GM19035 (cell line): ENCODE measurements around the gene HIF1AN.

Experiments used
- ATAC-seq: cut with Tn5 transposase; IDR thresholded peaks from one replicate; pipeline ENCODE4 v1.9.1; 2021; ENCODE audit not compliant: unreplicated experiment

The HIF1AN gene

GRCh38 chr10:100535715-100536353 lies at the start of gene HIF1AN:
Gene HIF1AN (plus strand): TSS chr10:100535943. CDS start chr10:100535959, 16 bp downstream.
- peak; percentile 97 for ATAC-seq

GRCh38 chr10:100487529-100487928 lies 48.2 kb upstream of the HIF1AN start:
- no peak for ATAC-seq

- no peak for ATAC-seq
Observed at GRCh38 chr10:100489396-100489795, 46.3 kb upstream of the HIF1AN start.

- no peak for ATAC-seq
Observed at GRCh38 chr10:100490531-100490930, 45.2 kb upstream of the HIF1AN start.

GRCh38 chr10:100496567-100496966 lies 39.2 kb upstream of the HIF1AN start:
- no peak for ATAC-seq

GRCh38 chr10:100498059-100498458 lies 37.7 kb upstream of the HIF1AN start:
- no peak for ATAC-seq

GRCh38 chr10:100501423-100501822 lies 34.3 kb upstream of the HIF1AN start:
- no peak for ATAC-seq

- ATAC-seq: no peak
Observed at GRCh38 chr10:100502926-100503494, 32.7 kb upstream of the HIF1AN start.

GRCh38 chr10:100504096-100504495 lies 31.6 kb upstream of the HIF1AN start:
- no peak for ATAC-seq

GRCh38 chr10:100505164-100505563 lies 30.6 kb upstream of the HIF1AN start:
- ATAC-seq: no peak

GRCh38 chr10:100506596-100507356 lies 29.0 kb upstream of the HIF1AN start:
- ATAC-seq: no peak

GRCh38 chr10:100507357-100507732 lies 28.4 kb upstream of the HIF1AN start:
- ATAC-seq: no peak

- no peak for ATAC-seq
Observed at GRCh38 chr10:100508266-100508665, 27.5 kb upstream of the HIF1AN start.

GRCh38 chr10:100508691-100509150 lies 27.0 kb upstream of the HIF1AN start:
- no peak for ATAC-seq

- no peak for ATAC-seq
Observed at GRCh38 chr10:100509241-100509840, 26.4 kb upstream of the HIF1AN start.

GRCh38 chr10:100510533-100511308 lies 25.0 kb upstream of the HIF1AN start:
- ATAC-seq: no peak

GRCh38 chr10:100515612-100516011 lies 20.1 kb upstream of the HIF1AN start:
- no peak for ATAC-seq

- no peak for ATAC-seq
Observed at GRCh38 chr10:100516847-100517246, 18.9 kb upstream of the HIF1AN start.

- ATAC-seq: no peak
Observed at GRCh38 chr10:100518761-100519241, 16.9 kb upstream of the HIF1AN start.

- no peak for ATAC-seq
Observed at GRCh38 chr10:100519311-100520051, 16.3 kb upstream of the HIF1AN start, which contains the start of gene SEC31B. Gene SEC31B (minus strand): TSS chr10:100519861. CDS start chr10:100516952, 2,909 bp downstream.
